ENCODE results near the gene TTC9B. TPM values are rescaled to one million over a fixed set of nuclear protein-coding genes. Genes with fewer than 3 reads are reported as not detected.
"Not testable (repeated sequence)": the region's sequence is repeated elsewhere in the genome, so short reads cannot be mapped to it uniquely, and the experiment has no call there.

TTC9B gene
- total RNA-seq, 1 donor from 2014 or later, result 37.5 TPM

DNA sequence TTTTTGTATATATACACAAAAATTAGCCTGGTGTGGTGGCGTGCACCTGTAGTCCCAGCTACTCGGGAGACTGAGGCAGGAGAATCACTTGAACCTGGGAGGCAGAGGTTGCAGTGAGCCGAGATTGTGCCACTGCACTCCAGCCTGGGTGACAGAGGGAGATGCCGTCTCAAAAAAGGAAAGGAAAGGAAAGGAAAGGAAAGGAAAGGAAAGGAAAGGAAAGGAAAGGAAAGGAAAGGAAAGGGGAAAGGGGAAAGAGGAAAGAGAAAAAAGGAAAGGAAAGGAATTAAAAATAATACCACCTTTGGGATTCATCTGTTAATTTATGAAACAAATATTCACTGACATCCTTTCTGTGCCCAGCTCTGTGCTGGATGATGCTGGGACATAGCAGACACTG lies 845 bp upstream of the TTC9B start:
- FAIRE-seq; DNase-seq (ENCODE audit: low spot score in 2 of 2): not testable (repeated sequence)

DNA sequence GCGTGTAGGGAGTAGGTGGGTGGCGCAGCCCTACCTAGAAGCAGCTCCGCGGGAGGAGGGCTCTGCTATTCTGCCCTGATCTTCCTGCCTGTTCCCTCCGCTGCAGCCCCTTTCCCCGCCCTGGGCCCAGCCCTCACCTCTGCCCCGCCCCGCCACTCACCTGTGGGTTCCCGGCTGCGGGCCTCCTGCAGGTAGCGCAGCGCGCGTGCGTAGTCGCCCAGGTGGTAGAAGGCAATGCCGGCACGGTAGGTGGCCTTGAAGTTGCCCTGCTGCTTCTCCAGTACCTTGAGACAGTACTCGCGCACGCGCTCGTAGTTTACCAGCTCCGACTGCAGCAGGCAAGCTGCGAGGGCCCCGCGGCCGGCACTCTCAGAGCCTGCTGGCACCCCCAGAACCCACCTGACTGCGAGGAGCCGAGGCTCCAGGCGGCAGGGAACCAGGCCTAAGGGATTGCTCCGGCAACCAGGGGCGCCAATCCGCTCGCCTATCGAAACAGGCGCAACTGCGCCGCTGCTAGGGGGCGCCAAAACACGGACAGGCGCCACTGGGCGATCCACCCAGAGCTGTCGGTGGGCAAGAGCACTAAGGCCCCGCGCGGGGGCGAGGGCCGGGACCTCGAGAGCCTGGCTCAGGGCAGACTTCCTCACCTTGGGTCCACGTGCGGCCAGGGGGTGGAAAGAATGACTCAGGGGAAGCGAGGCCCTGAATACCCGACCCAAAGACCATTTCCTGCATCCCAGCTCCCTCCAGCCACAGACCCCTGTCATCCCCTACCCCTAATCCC lies 965 bp downstream of the TTC9B start:
- no peak for DNase-seq (ENCODE audit: low spot score in 2 of 2)
- no peak for FAIRE-seq

DNA sequence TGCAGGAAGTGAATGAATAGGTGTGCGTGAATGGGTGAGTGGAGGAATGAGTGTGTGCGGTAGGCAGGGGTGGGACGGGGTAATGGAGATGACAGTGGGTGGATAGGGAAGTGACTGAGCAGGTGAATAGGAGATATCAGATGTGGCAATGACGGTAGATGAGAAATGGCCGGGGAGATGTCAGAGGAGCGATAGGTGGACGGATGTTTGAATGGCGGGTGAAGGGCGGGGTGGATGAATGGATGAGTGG lies 1.5 kb downstream of the TTC9B start:
- DNase-seq (ENCODE audit: low spot score in 2 of 2), result no peak
- no peak for FAIRE-seq

DNA sequence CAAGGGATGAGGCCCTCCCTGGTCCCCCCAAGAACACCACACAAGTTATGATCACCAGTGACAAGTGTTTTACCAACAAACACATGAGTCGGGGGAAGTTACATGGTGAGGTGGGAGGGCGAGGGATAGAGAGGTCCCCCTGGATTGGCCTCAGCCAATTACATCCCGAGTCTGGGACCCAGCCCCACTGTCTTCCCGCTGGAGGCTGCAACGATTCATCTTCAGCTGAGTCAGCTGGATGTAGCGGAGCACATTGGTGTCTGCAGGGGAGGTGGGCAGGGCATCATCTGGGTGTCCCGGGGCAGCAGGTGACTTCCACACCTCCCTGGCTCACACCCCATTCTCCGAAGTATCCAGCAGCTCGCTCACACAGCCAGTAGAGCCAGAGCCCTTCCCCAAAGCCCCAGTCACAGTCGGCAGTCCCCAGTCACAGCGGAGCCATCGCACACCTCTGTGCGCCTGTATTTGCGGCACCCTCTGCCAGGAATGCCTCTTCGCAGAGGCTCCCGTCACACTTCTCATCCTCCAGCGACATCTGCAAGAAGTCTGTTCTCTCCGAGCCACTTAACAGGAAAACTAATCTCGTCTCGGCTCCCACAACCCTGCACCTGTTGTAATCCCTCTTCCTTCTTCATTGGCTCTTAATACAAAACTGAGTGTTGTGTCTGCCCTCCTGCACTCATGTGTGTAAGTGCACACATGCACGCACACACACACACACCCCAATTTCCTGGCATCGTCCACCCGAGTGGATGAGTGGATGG lies 2.0 kb downstream of the TTC9B start:
- no peak for DNase-seq (ENCODE audit: low spot score in 2 of 2)
- FAIRE-seq, result no peak

DNA sequence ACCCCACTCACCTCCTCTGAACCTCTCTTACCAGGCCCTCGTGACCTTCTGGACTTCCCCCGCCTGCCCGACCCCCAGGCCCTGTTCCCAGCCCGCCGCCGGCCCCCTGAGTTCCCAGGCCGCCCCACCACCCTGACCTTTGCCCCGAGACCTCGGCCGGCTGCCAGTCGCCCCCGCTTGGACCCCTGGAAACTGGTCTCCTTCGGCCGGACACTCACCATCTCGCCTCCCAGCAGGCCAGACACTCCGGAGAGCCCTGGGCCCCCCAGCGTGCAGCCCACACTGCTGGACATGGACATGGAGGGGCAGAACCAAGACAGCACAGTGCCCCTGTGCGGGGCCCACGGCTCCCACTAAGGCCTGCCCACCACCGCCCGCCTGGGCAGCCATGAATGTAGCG lies 3.2 kb downstream of the TTC9B start:
- FAIRE-seq, result no peak

DNA sequence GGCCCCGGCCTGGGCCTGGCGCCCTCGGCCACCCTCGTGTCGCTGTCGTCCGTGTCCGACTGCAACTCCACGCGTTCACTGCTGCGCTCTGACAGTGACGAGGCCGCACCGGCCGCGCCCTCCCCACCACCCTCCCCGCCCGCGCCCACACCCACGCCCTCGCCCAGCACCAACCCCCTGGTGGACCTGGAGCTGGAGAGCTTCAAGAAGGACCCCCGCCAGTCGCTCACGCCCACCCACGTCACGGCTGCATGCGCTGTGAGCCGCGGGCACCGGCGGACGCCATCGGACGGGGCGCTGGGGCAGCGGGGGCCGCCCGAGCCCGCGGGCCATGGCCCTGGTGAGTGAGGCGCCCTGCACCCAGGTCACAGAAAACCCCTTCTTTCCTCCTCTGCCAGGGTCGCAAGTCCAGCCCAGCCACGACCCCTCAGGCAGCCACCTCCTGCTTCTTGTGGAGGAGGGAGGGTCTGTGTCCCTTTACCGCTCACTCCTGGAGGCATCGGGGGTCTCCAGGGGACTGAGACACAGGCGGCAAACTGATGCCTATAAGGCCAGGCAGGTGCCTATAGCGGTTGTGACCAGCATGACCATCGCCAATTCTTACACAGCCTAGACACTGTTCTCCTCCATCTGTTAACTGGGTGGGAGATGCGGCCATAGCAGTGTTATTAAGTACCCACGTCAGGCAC lies 4.2 kb downstream of the TTC9B start:
- FAIRE-seq, result no peak

More for the DNA sequence above, 3.2 kb downstream of the TTC9B start:
- DNase-seq (ENCODE audit: low spot score in 2 of 2), result no peak

DNA sequence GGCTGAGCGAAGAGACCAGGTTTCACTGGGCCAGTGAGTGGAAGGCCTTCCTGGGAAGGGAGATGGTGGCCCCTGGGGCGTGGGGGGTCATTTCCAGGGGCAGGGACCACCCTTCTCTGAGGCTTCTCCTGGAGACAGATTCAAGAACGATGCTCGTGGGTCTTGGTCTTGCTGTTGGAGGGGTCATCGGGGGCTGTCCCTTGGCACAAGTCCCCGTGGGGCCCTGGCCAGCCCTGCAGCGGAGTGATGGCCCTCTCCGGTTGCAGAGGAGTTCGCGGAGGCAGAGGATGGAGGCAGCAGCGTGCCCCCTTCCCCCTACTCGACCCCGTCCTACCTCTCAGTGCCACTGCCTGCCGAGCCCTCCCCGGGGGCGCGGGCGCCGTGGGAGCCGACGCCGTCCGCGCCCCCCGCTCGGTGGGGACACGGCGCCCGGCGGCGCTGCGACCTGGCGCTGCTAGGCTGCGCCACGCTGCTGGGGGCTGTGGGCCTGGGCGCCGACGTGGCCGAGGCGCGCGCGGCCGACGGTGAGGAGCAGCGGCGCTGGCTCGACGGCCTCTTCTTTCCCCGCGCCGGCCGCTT lies 4.8 kb downstream of the TTC9B start:
- DNase-seq (ENCODE audit: low spot score in 2 of 2) (no peak), FAIRE-seq (no peak)

More for the DNA sequence above, 4.2 kb downstream of the TTC9B start:
- DNase-seq (ENCODE audit: low spot score in 2 of 2), result no peak

DNA sequence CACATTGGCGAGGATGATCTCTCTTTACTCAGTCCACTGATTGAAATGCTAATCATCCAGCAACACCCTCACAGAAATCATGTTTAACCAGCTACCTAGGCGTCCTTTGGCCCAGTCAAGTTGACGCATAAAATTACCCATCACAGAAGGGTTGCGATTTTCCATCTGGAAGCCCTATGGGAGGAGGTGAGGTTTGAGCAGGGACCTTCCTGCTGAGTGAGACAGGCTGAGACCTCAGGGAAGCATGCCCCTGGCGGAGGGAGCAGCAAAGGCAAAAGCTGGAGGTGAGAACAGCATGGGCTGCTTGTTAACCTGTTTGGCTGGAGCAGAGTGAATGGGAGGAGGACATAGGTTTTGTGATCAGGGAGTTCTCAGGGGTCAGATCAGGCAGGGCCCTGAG lies 7.3 kb downstream of the TTC9B start:
- FAIRE-seq (no peak), DNase-seq (ENCODE audit: low spot score in 2 of 2) (no peak)

DNA sequence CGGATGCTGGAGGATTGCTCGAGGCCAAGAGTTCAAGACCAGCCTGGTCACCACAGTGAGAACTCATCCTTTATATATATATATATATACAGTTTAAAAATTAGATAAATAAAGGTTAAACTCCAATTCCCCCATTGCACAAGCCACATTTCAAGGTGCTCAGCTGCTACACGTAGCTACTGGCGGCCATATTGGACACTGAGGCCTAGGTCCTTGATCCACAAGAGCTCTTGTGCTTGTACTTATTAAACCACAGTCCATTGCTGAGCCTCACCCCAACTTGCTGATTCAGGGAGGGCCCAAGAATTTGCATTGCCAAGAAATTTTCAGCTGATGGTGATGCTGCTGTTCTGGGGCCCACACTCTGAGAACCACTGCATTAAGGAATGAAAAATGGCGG lies 9.6 kb downstream of the TTC9B start:
- no peak for DNase-seq (ENCODE audit: low spot score in 2 of 2)
- no peak for FAIRE-seq

DNA sequence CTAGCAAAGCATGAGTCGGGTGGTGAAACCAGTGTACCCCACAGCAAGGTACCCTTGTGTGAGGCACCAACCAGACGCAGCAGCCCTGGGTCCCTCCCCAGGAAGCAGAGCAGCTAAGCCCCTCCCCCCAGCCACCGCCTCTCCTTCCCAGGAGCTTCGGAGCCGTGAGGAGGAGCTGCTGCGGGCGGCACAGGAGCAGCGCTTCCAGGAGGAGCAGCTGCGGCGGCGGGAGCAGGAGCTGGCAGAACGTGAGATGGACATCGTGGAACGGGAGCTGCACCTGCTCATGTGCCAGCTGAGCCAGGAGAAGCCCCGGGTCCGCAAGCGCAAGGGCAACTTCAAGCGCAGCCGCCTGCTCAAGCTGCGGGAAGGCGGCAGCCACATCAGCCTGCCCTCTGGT lies 12.4 kb downstream of the TTC9B start:
- FAIRE-seq, result no peak

DNA sequence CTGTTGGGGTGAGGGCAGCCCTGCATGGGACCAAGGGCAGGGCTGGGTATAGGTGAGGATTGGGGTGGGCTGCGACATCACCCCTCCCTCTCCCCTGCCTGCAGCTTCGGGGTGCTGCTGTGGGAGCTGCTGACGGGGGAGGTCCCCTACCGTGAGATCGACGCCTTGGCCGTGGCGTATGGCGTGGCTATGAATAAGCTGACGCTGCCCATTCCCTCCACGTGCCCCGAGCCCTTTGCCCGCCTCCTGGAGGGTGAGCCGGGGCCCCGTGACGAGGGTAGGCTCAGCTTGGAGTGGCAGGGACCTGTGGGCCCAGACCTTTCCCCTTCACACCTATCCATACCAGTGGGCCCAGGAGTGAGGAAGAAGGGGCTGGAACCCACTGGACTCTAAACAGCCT lies 13.8 kb downstream of the TTC9B start:
- DNase-seq (ENCODE audit: low spot score in 2 of 2), result no peak
- FAIRE-seq, result no peak

More for the DNA sequence above, 12.4 kb downstream of the TTC9B start:
- DNase-seq (ENCODE audit: low spot score in 2 of 2), result no peak

DNA sequence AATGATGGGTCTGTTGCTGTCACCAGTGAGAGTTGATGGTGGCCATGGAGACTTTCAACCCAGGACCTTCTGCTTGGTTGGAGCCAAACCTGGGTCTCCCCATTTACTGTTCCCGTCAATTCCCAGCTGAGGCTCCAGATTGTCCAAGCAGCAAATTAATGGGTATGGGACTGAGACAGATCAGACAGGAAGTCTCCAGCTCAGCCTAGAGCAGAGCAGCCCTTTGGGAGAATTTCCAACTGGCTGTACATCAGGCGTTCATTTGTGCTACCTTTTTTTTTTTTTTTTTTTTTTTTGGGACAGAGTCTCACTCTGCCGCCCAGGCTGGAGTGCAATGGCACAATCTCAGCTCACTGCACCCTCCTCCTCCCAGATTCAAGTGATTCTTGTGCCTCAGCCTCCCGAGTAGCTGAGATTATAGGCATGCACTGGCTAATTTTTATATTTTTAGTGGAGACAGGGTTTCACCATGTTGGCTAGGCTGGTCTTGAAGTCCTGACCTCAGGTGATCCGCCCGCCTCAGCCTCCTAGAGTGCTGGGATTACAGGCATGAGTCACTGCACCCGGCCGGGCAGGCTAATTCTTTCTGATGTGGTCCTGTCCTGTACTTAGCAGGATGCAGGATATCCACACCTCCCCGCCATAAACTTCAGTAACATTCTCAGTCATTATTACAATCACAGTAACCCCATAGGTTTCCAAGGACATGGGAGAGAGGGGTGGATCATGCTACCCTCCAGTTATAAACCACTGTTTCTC lies 17.7 kb downstream of the TTC9B start:
- no peak for DNase-seq (ENCODE audit: low spot score in 2 of 2)
- no peak for FAIRE-seq

DNA sequence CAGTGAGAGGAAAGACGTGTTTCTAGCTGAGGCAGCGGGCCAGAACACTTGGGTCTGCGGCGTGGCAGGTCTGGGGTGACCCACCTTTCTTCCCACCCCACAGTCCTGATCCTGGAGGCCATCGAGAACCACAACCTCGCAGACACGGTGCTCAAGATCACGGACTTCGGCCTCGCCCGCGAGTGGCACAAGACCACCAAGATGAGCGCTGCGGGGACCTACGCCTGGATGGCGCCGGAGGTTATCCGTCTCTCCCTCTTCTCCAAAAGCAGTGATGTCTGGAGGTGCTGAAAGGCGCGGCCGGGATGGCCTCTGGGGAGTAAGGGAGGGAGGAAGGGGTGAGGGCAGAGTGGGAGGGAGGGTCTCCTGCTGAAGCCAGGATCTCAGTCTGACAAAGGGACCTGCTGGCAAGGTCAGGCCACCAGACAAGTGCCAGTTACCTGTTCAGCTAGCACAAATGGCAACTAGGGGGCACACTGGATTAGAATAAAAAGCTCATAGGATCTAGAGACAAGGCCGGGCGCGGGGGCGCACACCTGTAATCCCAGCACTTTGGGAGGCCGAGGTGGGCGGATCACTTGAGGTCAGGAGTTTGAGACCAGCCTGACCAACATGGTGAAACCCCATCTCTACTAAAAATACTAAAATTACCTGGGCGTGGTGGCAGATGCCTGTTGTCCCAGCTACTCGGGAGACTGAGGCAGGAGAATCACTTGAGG lies 19.8 kb downstream of the TTC9B start:
- no peak for DNase-seq (ENCODE audit: low spot score in 2 of 2)
- FAIRE-seq, result no peak

DNA sequence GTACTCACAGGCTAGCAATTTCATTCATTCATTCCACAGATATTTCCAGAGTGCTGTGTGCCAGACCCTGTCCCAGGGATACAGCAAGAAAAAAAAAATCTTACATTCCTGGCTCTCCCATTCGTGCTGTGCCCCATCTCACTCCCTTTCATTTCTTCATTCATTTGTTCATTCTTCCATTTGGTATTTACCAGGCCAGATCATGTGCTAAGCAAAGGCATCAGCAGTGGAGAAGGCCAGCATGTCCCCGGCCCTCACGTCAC lies 24.7 kb downstream of the TTC9B start:
- DNase-seq (ENCODE audit: low spot score in 2 of 2), result no peak

DNA sequence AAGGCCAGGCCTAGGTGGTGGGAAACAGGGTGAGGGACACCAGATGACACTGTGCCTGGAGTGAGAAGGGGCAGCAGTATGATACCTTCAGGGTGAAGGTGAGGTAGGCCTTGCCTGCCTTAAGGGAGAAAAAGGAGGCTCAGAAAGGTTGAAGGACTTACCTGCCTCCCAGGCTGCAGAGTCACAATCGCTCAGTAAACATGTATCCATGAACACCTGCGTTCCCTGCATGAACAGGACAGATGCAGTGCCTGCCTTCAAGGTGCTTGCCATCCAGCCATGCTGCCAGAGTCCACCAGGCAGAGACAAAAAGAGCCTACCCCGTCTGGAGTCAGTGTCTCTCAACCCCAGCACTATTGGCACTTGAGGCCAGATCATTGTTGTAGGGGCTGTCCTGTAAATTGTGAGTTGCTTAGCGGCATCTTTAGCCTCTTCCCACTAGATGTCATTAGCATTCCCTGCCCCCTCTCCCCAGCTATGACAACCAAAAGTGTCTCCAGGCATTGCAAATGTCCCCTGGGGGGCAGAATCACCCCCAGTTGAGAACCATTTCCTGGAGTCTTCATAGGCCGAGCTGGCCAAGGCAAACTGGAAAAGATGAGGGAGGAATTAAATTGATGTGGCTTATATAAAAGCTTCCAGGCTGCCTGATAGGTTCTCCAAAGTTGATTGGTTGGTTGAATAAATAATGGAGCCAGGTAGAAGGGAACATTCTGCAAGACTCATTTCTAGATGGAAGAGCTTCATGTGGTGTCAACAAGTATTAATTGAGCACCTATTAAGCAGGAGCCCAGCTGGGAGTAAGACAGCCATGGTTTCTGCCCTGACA lies 25.2 kb downstream of the TTC9B start:
- FAIRE-seq, result no peak

More for the DNA sequence above, 24.7 kb downstream of the TTC9B start:
- FAIRE-seq, result no peak

DNA sequence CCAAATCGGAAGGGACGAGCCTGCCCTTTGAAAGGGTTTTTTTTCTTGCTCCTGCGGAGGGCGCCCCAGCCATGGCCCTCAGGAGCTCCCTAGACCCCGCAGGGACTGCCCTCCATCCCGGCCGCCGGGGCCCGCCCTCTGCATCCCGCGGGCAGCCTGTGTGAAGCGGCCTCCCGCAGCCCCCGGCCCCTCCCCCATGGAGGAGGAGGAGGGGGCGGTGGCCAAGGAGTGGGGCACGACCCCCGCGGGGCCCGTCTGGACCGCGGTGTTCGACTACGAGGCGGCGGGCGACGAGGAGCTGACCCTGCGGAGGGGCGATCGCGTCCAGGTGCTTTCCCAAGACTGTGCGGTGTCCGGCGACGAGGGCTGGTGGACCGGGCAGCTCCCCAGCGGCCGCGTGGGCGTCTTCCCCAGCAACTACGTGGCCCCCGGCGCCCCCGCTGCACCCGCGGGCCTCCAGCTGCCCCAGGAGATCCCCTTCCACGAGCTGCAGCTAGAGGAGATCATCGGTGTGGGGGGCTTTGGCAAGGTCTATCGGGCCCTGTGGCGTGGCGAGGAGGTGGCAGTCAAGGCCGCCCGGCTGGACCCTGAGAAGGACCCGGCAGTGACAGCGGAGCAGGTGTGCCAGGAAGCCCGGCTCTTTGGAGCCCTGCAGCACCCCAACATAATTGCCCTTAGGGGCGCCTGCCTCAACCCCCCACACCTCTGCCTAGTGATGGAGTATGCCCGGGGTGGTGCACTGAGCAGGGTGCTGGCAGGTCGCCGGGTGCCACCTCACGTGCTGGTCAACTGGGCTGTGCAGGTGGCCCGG lies 26.1 kb downstream of the TTC9B start:
- FAIRE-seq (no peak), DNase-seq (ENCODE audit: low spot score in 2 of 2) (peak in 1 of 2 donors; percentile 50)

More for the DNA sequence above, 25.2 kb downstream of the TTC9B start:
- DNase-seq (ENCODE audit: low spot score in 2 of 2), result no peak

DNA sequence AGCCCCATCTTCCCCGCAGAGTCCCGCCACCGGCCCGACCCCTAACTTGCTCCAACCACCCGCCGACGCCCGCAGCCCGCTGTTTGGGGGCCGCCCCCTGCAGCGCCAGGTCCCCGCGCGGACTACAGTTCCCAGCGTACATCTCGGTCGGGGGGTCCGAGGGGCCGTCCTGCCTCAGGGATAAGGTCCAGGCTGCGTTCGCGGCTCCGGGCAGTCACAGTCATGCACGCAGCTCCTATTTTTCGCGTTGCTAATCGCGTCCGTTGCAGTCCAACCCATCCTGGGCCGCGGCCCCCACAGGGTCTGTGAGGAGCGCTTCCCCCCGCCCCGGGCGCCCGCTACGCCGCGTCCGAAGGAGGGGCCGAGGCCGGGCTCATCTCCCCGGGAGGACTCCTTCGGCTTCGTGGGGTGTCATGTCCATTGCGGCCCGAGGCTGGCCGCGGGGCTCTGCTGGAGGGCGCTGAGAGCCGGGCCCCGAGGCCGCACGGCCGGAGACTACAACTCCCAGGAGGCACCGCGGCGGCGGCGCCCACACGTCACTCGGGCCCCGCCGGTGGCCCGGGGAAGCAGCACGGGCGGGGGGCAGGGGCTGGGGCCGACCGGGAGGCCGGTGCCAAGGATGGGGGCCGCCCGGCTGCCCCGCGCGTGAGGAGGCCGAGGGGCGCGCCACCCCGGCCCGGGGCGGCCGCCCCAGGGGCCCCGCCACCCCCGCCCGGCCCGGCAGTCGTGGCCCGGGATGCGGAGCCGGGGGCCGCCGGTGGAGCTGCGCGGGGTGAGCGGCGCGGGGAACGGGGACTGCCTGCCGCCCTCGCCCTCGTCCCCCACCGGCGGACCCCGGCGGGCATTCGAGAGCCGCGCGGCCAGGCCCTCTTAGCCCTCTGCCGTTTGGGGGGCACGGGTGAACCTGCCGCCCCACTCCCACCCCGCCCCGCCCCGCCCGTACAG lies 27.0 kb downstream of the TTC9B start, which contains the start of gene MAP3K10:
Gene MAP3K10, plus strand, starts transcription at position 536 of the 945 bp plus-strand sequence. CDS start 606 bp downstream, outside the sequence.
- DNase-seq (ENCODE audit: low spot score in 2 of 2) (peak; percentile 85 to 94), FAIRE-seq (no peak)

All from frontal cortex (tissue), 4 donors.